ENCODE measurements around the gene PSMA3. TPM values are rescaled to one million over a fixed set of nuclear protein-coding genes. Genes with fewer than 3 reads are reported as not detected.

PSMA3 gene
- polyA plus RNA-seq, 1 donor from 2014 or later = 198 TPM

DNA sequence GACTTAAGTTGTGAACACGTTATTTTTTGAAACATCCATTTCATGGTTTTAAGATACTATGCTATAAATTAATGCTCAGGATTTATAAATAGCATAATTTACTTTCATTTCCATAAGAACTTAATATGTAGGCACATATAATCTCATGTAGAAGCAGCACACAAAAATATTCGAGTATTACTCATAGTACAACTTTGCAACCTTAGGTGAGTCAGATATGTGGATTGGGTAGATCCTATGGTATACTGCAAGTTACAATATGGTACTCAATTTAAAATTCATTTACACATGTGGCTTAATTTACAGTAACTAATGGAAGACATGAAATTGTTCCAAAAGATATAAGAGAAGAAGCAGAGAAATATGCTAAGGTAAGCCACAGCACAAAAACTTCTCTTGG lies 26.0 kb downstream of the PSMA3 start:
- no peak overlapping the region for H3K4me3 ChIP-seq (ENCODE audit: low read length)
- H3K4me2 ChIP-seq (ENCODE audit: low read length) = no peak overlapping the region
- H3K79me2 ChIP-seq (replicated peaks; ENCODE audit: insufficient read depth, low read length) = peaks cover 29% of the 10 kb centered on the region
- no peak overlapping the region for H3K27ac ChIP-seq (ENCODE audit: low read length)
- H3K9ac ChIP-seq (ENCODE audit: low read length) = no peak overlapping the region
- TF ChIP-seq, protein P1, sequence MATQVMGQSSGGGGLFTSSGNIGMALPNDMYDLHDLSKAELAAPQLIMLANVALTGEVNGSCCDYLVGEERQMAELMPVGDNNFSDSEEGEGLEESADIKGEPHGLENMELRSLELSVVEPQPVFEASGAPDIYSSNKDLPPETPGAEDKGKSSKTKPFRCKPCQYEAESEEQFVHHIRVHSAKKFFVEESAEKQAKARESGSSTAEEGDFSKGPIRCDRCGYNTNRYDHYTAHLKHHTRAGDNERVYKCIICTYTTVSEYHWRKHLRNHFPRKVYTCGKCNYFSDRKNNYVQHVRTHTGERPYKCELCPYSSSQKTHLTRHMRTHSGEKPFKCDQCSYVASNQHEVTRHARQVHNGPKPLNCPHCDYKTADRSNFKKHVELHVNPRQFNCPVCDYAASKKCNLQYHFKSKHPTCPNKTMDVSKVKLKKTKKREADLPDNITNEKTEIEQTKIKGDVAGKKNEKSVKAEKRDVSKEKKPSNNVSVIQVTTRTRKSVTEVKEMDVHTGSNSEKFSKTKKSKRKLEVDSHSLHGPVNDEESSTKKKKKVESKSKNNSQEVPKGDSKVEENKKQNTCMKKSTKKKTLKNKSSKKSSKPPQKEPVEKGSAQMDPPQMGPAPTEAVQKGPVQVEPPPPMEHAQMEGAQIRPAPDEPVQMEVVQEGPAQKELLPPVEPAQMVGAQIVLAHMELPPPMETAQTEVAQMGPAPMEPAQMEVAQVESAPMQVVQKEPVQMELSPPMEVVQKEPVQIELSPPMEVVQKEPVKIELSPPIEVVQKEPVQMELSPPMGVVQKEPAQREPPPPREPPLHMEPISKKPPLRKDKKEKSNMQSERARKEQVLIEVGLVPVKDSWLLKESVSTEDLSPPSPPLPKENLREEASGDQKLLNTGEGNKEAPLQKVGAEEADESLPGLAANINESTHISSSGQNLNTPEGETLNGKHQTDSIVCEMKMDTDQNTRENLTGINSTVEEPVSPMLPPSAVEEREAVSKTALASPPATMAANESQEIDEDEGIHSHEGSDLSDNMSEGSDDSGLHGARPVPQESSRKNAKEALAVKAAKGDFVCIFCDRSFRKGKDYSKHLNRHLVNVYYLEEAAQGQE (IDR thresholded peaks at IDR 0.05; ENCODE audit: borderline replicate concordance) = no peak
- TF ChIP-seq EP300 (conservative IDR thresholded peaks at IDR 0.05; ENCODE audit: poor library complexity, severe bottlenecking) = no peak
- no peak for TF ChIP-seq SMC3 (conservative IDR thresholded peaks at IDR 0.05; ENCODE audit: poor library complexity)
- no peak for TF ChIP-seq RAD21 (conservative IDR thresholded peaks at IDR 0.05)
- TF ChIP-seq EZH2 (IDR thresholded peaks at IDR 0.05; ENCODE audit: borderline replicate concordance, insufficient read depth, low read length, poor library complexity, severe bottlenecking) = no peak
- TF ChIP-seq POLR2AphosphoS5 (IDR thresholded peaks at IDR 0.05) = no peak
- no peak for TF ChIP-seq MXI1 (conservative IDR thresholded peaks at IDR 0.05; ENCODE audit: poor library complexity, severe bottlenecking)
- no peak for TF ChIP-seq CTCF (IDR thresholded peaks at IDR 0.05; ENCODE audit: poor library complexity, severe bottlenecking)
- TF ChIP-seq TAF1 (IDR thresholded peaks at IDR 0.05; ENCODE audit: low read depth) = no peak
- H4K20me1 ChIP-seq (ENCODE audit: insufficient read depth) = no peaks in the 10 kb centered on the region
- H3F3A ChIP-seq (ENCODE audit: insufficient read depth, low read length, poor library complexity, severe bottlenecking) = no peaks in the 10 kb centered on the region
- no peaks in the 10 kb centered on the region for H3K9me3 ChIP-seq (ENCODE audit: low read length)
- peaks cover 18% of the 10 kb centered on the region for H3K36me3 ChIP-seq (ENCODE audit: insufficient read depth, low read length)
- H3K9me2 ChIP-seq (ENCODE audit: insufficient read depth, low read length) = no peaks in the 10 kb centered on the region
- H3K27me3 ChIP-seq (ENCODE audit: insufficient read depth, low read depth, low read length) = no peaks in the 10 kb centered on the region
- H2AFZ ChIP-seq (ENCODE audit: low read depth, low read length) = no peak overlapping the region

- peaks cover 32% of the 10 kb centered on the region for H3K79me2 ChIP-seq (replicated peaks; ENCODE audit: insufficient read depth, low read length)
- no peak overlapping the region for H2AFZ ChIP-seq (ENCODE audit: low read depth, low read length)
- no peaks in the 10 kb centered on the region for H3K9me2 ChIP-seq (ENCODE audit: insufficient read depth, low read length)
- H4K20me1 ChIP-seq (ENCODE audit: insufficient read depth) = no peaks in the 10 kb centered on the region
- H3K36me3 ChIP-seq (ENCODE audit: insufficient read depth, low read length) = peaks cover 12% of the 10 kb centered on the region
- no peaks in the 10 kb centered on the region for H3F3A ChIP-seq (ENCODE audit: insufficient read depth, low read length, poor library complexity, severe bottlenecking)
- H3K9me3 ChIP-seq (ENCODE audit: low read length) = no peaks in the 10 kb centered on the region
- H3K9ac ChIP-seq (ENCODE audit: low read length) = no peak overlapping the region
- H3K27me3 ChIP-seq (ENCODE audit: insufficient read depth, low read depth, low read length) = no peaks in the 10 kb centered on the region
- no peak overlapping the region for H3K27ac ChIP-seq (ENCODE audit: low read length)
- H3K4me2 ChIP-seq (ENCODE audit: low read length) = no peak overlapping the region
- no peak overlapping the region for H3K4me3 ChIP-seq (ENCODE audit: low read length)
- TF ChIP-seq CTCF (IDR thresholded peaks at IDR 0.05; ENCODE audit: poor library complexity, severe bottlenecking) (no peak), RAD21 (conservative IDR thresholded peaks at IDR 0.05) (no peak), EP300 (conservative IDR thresholded peaks at IDR 0.05; ENCODE audit: poor library complexity, severe bottlenecking) (no peak), TAF1 (IDR thresholded peaks at IDR 0.05; ENCODE audit: low read depth) (no peak), EZH2 (IDR thresholded peaks at IDR 0.05; ENCODE audit: borderline replicate concordance, insufficient read depth, low read length, poor library complexity, severe bottlenecking) (no peak), POLR2AphosphoS5 (IDR thresholded peaks at IDR 0.05) (no peak), SMC3 (conservative IDR thresholded peaks at IDR 0.05; ENCODE audit: poor library complexity) (no peak), MXI1 (conservative IDR thresholded peaks at IDR 0.05; ENCODE audit: poor library complexity, severe bottlenecking) (no peak)
- TF ChIP-seq, protein P1 (IDR thresholded peaks at IDR 0.05; ENCODE audit: borderline replicate concordance) = no peak
These were observed 28.1 kb downstream of the PSMA3 start for GRCh38 chr14:58272588-58273372.
